Activated CD4-positive, alpha-beta T cell treated with anti-CD3 and anti-CD28 coated beads, Interleukin-2, amount 10 ng/mL, durations not matched to agents 7 days and 5 days (primary cell): Measurements from ENCODE around the gene ZAP70. TPM values are rescaled to one million over a fixed set of nuclear protein-coding genes. Genes with fewer than 3 reads are reported as not detected.

Source experiments
- CTCF ChIA-PET: fragments of 350-600 bp; sonication (Branson Sonifier 250); formaldehyde crosslinking; loops from one replicate; lab custom pipeline; 2021; ENCODE audit warnings: antibody characterized with exemption; lab: Charles Lee
- POLR2A ChIA-PET: fragments of 350-600 bp; sonication (Branson Sonifier 250); formaldehyde crosslinking; loops from one replicate; lab custom pipeline; 2021; ENCODE audit warnings: antibody characterized with exemption; lab: Charles Lee
- DNase-seq: peaks from one replicate; pipeline ENCODE4 v3.0.0-alpha.2; 2020
- H3K27ac Mint-ChIP-seq: one replicate; pipeline ENCODE4 v1.8.0; 2021; ENCODE audit warnings: mild to moderate bottlenecking, moderate library complexity, mixed read lengths
- H3K27me3 Mint-ChIP-seq: one replicate; pipeline ENCODE4 v1.8.0; 2021; ENCODE audit warnings: mixed read lengths
- H3K36me3 Mint-ChIP-seq: one replicate; pipeline ENCODE4 v1.8.0; 2021; ENCODE audit warnings: low read depth, mixed read lengths
- H3K4me1 Mint-ChIP-seq: one replicate; pipeline ENCODE4 v1.8.0; 2021; ENCODE audit warnings: mixed read lengths
- H3K4me3 Mint-ChIP-seq: one replicate; pipeline ENCODE4 v1.8.0; 2021; ENCODE audit warnings: mild to moderate bottlenecking, moderate library complexity, mixed read lengths
- H3K9me3 Mint-ChIP-seq: one replicate; pipeline ENCODE4 v1.8.0; 2021; ENCODE audit warnings: mixed read lengths
- total RNA-seq, 2 experiments: library from RNA; stranded (reverse); gene quantifications; one replicate each; pipeline ENCODE4 v1.2.3, GENCODE V29; 2021

ZAP70 gene
- total RNA-seq, 2 experiments from 2014 or later = 302 to 337 TPM

- peaks cover 74% of the 10 kb centered on the region for H3K36me3 Mint-ChIP-seq
- ChIA-PET CTCF (interaction anchor here (0.6 to 3.0 kb wide), 5 partner anchors 10 to 17 kb away, joined by 3 to 26 read pairs (median 3); no protein-coding TSS in a partner anchor), POLR2A (no interaction called here)
- H3K27me3 Mint-ChIP-seq = no peaks in the 10 kb centered on the region
- H3K27ac Mint-ChIP-seq = no peak overlapping the region
- peaks cover 17% of the 10 kb centered on the region for H3K9me3 Mint-ChIP-seq
- H3K4me1 Mint-ChIP-seq = peaks cover 19% of the 10 kb centered on the region
- no peak for DNase-seq
- no peak overlapping the region for H3K4me3 Mint-ChIP-seq
Observed at GRCh38 chr2:97731274-97732020, 18.1 kb downstream of the ZAP70 start.

- CTCF ChIA-PET = interaction anchor here (0.8 to 1.4 kb wide), 3 partner anchors 11 to 14 kb away, joined by 3 to 5 read pairs (median 5); no protein-coding TSS in a partner anchor
- Mint-ChIP-seq H3K27ac (no peak overlapping the region), H3K4me3 (no peak overlapping the region), H3K9me3 (peaks cover 14% of the 10 kb centered on the region), H3K4me1 (peaks cover 8% of the 10 kb centered on the region), H3K36me3 (peaks cover 69% of the 10 kb centered on the region), H3K27me3 (no peaks in the 10 kb centered on the region)
- no peak for DNase-seq
- POLR2A ChIA-PET = no interaction called here
Observed at GRCh38 chr2:97732436-97733340, 19.3 kb downstream of the ZAP70 start.

GRCh38 chr2:97733341-97734035, 20.1 kb downstream of the ZAP70 start:
- ChIA-PET POLR2A (no interaction called here), CTCF (interaction anchor here (0.8 to 1.6 kb wide), 4 partner anchors 10 to 24 kb away, joined by 3 to 5 read pairs (median 4); no protein-coding TSS in a partner anchor)
- Mint-ChIP-seq H3K27ac (no peak overlapping the region), H3K36me3 (peaks cover 69% of the 10 kb centered on the region), H3K4me1 (peaks cover 4% of the 10 kb centered on the region), H3K27me3 (no peaks in the 10 kb centered on the region), H3K4me3 (no peak overlapping the region), H3K9me3 (peaks cover 9% of the 10 kb centered on the region)
- DNase-seq = no peak

GRCh38 chr2:97734061-97735051, 21.0 kb downstream of the ZAP70 start:
- ChIA-PET CTCF (interaction anchor here (1.0 to 1.6 kb wide), 3 partner anchors 10 to 25 kb away, joined by 3 to 5 read pairs (median 4); no protein-coding TSS in a partner anchor), POLR2A (no interaction called here)
- Mint-ChIP-seq H3K4me3 (no peak overlapping the region), H3K4me1 (peaks cover 11% of the 10 kb centered on the region), H3K27ac (no peak overlapping the region), H3K36me3 (peaks cover 67% of the 10 kb centered on the region), H3K9me3 (peaks cover 4% of the 10 kb centered on the region), H3K27me3 (no peaks in the 10 kb centered on the region)
- DNase-seq = no peak

- peaks cover 11% of the 10 kb centered on the region for H3K4me1 Mint-ChIP-seq
- H3K27me3 Mint-ChIP-seq = no peaks in the 10 kb centered on the region
- no peak overlapping the region for H3K4me3 Mint-ChIP-seq
- peaks cover 65% of the 10 kb centered on the region for H3K36me3 Mint-ChIP-seq
- H3K27ac Mint-ChIP-seq = no peak overlapping the region
- POLR2A ChIA-PET = no interaction called here
- DNase-seq = no peak
- CTCF ChIA-PET = no interaction called here
- H3K9me3 Mint-ChIP-seq = no peaks in the 10 kb centered on the region
Observed at GRCh38 chr2:97735161-97735561, 21.8 kb downstream of the ZAP70 start.

- POLR2A ChIA-PET = no interaction called here
- H3K36me3 Mint-ChIP-seq = peaks cover 68% of the 10 kb centered on the region
- no peaks in the 10 kb centered on the region for H3K9me3 Mint-ChIP-seq
- no peaks in the 10 kb centered on the region for H3K27me3 Mint-ChIP-seq
- peaks cover 20% of the 10 kb centered on the region for H3K4me1 Mint-ChIP-seq
- peak overlapping the region; percentile 52 for H3K27ac Mint-ChIP-seq
- CTCF ChIA-PET = interaction anchor here (0.7 kb wide), 1 partner anchor 35 kb away, joined by 3 read pairs; no protein-coding TSS in a partner anchor
- no peak overlapping the region for H3K4me3 Mint-ChIP-seq
- DNase-seq = no peak
Observed at GRCh38 chr2:97736185-97736584, 22.8 kb downstream of the ZAP70 start.

- peaks cover 26% of the 10 kb centered on the region for H3K4me1 Mint-ChIP-seq
- peaks cover 67% of the 10 kb centered on the region for H3K36me3 Mint-ChIP-seq
- H3K4me3 Mint-ChIP-seq = no peak overlapping the region
- ChIA-PET CTCF (no interaction called here), POLR2A (no interaction called here)
- no peaks in the 10 kb centered on the region for H3K9me3 Mint-ChIP-seq
- DNase-seq = no peak
- H3K27me3 Mint-ChIP-seq = no peaks in the 10 kb centered on the region
- H3K27ac Mint-ChIP-seq = no peak overlapping the region
Observed at GRCh38 chr2:97736608-97737330, 23.4 kb downstream of the ZAP70 start.

GRCh38 chr2:97737421-97738178, 24.2 kb downstream of the ZAP70 start:
- Mint-ChIP-seq H3K27me3 (no peaks in the 10 kb centered on the region), H3K27ac (no peak overlapping the region), H3K36me3 (peaks cover 69% of the 10 kb centered on the region), H3K4me1 (peaks cover 34% of the 10 kb centered on the region), H3K4me3 (no peak overlapping the region), H3K9me3 (no peaks in the 10 kb centered on the region)
- CTCF ChIA-PET = no interaction called here
- POLR2A ChIA-PET = no interaction called here
- no peak for DNase-seq

- peak overlapping the region; percentile 7 for H3K27ac Mint-ChIP-seq
- no peak overlapping the region for H3K4me3 Mint-ChIP-seq
- no peaks in the 10 kb centered on the region for H3K27me3 Mint-ChIP-seq
- ChIA-PET CTCF (interaction anchor here (1.5 to 2.3 kb wide), 3 partner anchors 10 to 74 kb away, joined by 3 to 8 read pairs (median 6); partner anchors contain the start of gene ACTR1B), POLR2A (no interaction called here)
- no peaks in the 10 kb centered on the region for H3K9me3 Mint-ChIP-seq
- no peak for DNase-seq
- H3K36me3 Mint-ChIP-seq = peaks cover 72% of the 10 kb centered on the region
- H3K4me1 Mint-ChIP-seq = peaks cover 41% of the 10 kb centered on the region
Observed at GRCh38 chr2:97738179-97739019, 25.0 kb downstream of the ZAP70 start.
